ENCODE data around the gene OCA2.

- TF ChIP-seq EZH2 (IDR thresholded peaks at IDR 0.05; ENCODE audit: insufficient read depth, poor library complexity, severe bottlenecking) (no peak), EZH2phosphoT487 (IDR thresholded peaks at IDR 0.05; ENCODE audit: insufficient read depth, low read depth) (no peak)
Measured at GRCh38 chr15:27936164-27936563, 163.0 kb downstream of the OCA2 start.

All from GM23248 (cell line).